Fibroblast of lung (primary cell): Measurements from ENCODE around the gene MSI2. TPM values are rescaled to one million over a fixed set of nuclear protein-coding genes. Genes with fewer than 3 reads are reported as not detected.

Experiments used
- DNase-seq, 2 donors: peaks; one replicate each; pipeline versions ENCODE4 v3.0.0 to v3.0.0-alpha.2; 2010; ENCODE audit warnings: low read depth in 2 of 2
- H2AFZ ChIP-seq: 2 replicates; pipeline ENCODE4 v1.5.1; 2012; ENCODE audit warnings: low read length, control low read depth, inconsistent platforms
- H3K27ac ChIP-seq: 2 replicates; pipeline ENCODE4 v1.5.1; 2011; ENCODE audit warnings: low read length, control low read depth; ENCODE audit not compliant: insufficient read depth
- H3K27me3 ChIP-seq: 2 replicates; pipeline ENCODE4 v1.5.1; 2011; ENCODE audit warnings: mild to moderate bottlenecking, low read length; ENCODE audit not compliant: control insufficient read depth, insufficient read depth
- H3K36me3 ChIP-seq: 2 replicates; pipeline ENCODE4 v1.5.1; 2011; ENCODE audit warnings: low read length; ENCODE audit not compliant: control insufficient read depth, insufficient read depth
- H3K4me1 ChIP-seq: 2 replicates; pipeline ENCODE4 v1.5.1; 2011; ENCODE audit warnings: low read length; ENCODE audit not compliant: control insufficient read depth, insufficient read depth; ENCODE audit errors: extremely low read depth
- H3K4me2 ChIP-seq: 2 replicates; pipeline ENCODE4 v1.5.1; 2011; ENCODE audit warnings: low read length, control low read depth; ENCODE audit not compliant: insufficient read depth; ENCODE audit errors: extremely low read depth
- H3K4me3 ChIP-seq, 4 experiments: fragments of 200-600 bp in 1 of 4; sonication (generic) in 1 of 4; replicated peaks in 1 of 4; 2 replicates each; pipeline ENCODE4 v1.5.1; 2011 to 2016; ENCODE audit warnings: low read length in 4 of 4, low read depth in 3 of 4, mild to moderate bottlenecking in 3 of 4, control low read depth in 2 of 4, inconsistent platforms in 1 of 4, mixed read lengths in 1 of 4; ENCODE audit not compliant: insufficient read depth in 1 of 4; ENCODE audit errors: control extremely low read depth in 1 of 4
- H3K79me2 ChIP-seq: 2 replicates; pipeline ENCODE4 v1.5.1; 2012; ENCODE audit warnings: mild to moderate bottlenecking, low read length, inconsistent platforms; ENCODE audit not compliant: control insufficient read depth, insufficient read depth
- H3K9ac ChIP-seq: 2 replicates; pipeline ENCODE4 v1.5.1; 2011; ENCODE audit warnings: mild to moderate bottlenecking, low read length, control low read depth; ENCODE audit not compliant: insufficient read depth
- H3K9me3 ChIP-seq: 2 replicates; pipeline ENCODE4 v1.5.1; 2012; ENCODE audit warnings: low read depth, low read length; ENCODE audit not compliant: control insufficient read depth, insufficient read depth
- H4K20me1 ChIP-seq: 2 replicates; pipeline ENCODE4 v1.5.1; 2011; ENCODE audit warnings: low read length; ENCODE audit not compliant: control insufficient read depth, insufficient read depth; ENCODE audit errors: extremely low read depth
- CTCF ChIP-seq, 2 donors: IDR thresholded peaks in 1 of 2; conservative IDR thresholded peaks in 1 of 2; 1 replicate in 1 of 2; 2 replicates in 1 of 2; pipeline ENCODE4 v1.5.1; 2011 to 2012; ENCODE audit warnings: low read length in 2 of 2, control low read depth in 1 of 2, inconsistent platforms in 1 of 2, low read depth in 1 of 2, mild to moderate bottlenecking in 1 of 2
- EZH2 ChIP-seq: IDR thresholded peaks from 2 replicates; pipeline ENCODE4 v1.5.1; 2012; ENCODE audit warnings: low read length, control low read depth, mild to moderate bottlenecking; ENCODE audit errors: missing control alignments
- polyA plus RNA-seq, 2 donors: library from polyadenylated mRNA; depleted of rRNA in 1 of 2; stranded (reverse) in 1 of 2; unstranded in 1 of 2; fragments of >200 nt; gene quantifications; 2 replicates each; pipeline ENCODE4 v1.2.1, GENCODE V29; 2011 to 2012; ENCODE audit warnings: missing spikeins in 1 of 2
- total RNA-seq: library from RNA; depleted of rRNA; stranded (reverse); fragments of >200 nt; gene quantifications from 2 replicates; pipeline ENCODE4 v1.2.1, GENCODE V29; 2014

Gene MSI2
- total and polyA plus RNA-seq, 2 donors (not counting 1 experiment from before 2014, with no cell fraction given), result 6.8 to 14.2 TPM

GRCh38 chr17:57330587-57330986 is 74.3 kb downstream of the MSI2 start:
- Histone ChIP-seq H3K4me2 (no peak overlapping the region), H3K79me2 (no peaks in the 10 kb centered on the region), H2AFZ (no peak overlapping the region), H4K20me1 (no peaks in the 10 kb centered on the region), H3K27me3 (no peaks in the 10 kb centered on the region), H3K4me3 (no peak overlapping the region), H3K9me3 (no peaks in the 10 kb centered on the region), H3K36me3 (no peaks in the 10 kb centered on the region), H3K4me1 (no peaks in the 10 kb centered on the region), H3K9ac (no peak overlapping the region), H3K27ac (no peak overlapping the region)
- DNase-seq, result no peak
- TF ChIP-seq CTCF (conservative IDR thresholded peaks at IDR 0.05 in 1 of 2, IDR thresholded peaks at IDR 0.05 in 1 of 2; ENCODE audit: low read depth in 1 of 2, low read length in 2 of 2), result no peak
- TF ChIP-seq EZH2, result no peak

GRCh38 chr17:57331423-57331822 is 75.1 kb downstream of the MSI2 start:
- Histone ChIP-seq H3K36me3 (no peaks in the 10 kb centered on the region), H3K9ac (no peak overlapping the region), H3K4me1 (no peaks in the 10 kb centered on the region), H3K79me2 (no peaks in the 10 kb centered on the region), H3K9me3 (no peaks in the 10 kb centered on the region), H3K27ac (no peak overlapping the region), H3K4me2 (no peak overlapping the region), H4K20me1 (no peaks in the 10 kb centered on the region), H3K4me3 (no peak overlapping the region), H3K27me3 (no peaks in the 10 kb centered on the region), H2AFZ (no peak overlapping the region)
- TF ChIP-seq EZH2 (no peak), CTCF (conservative IDR thresholded peaks at IDR 0.05 in 1 of 2, IDR thresholded peaks at IDR 0.05 in 1 of 2; ENCODE audit: low read depth in 1 of 2, low read length in 2 of 2) (no peak)
- DNase-seq, result no peak

- Histone ChIP-seq H3K9ac (no peak overlapping the region), H4K20me1 (no peaks in the 10 kb centered on the region), H3K79me2 (no peaks in the 10 kb centered on the region), H3K36me3 (no peaks in the 10 kb centered on the region), H3K27me3 (no peaks in the 10 kb centered on the region), H3K9me3 (no peaks in the 10 kb centered on the region), H3K4me1 (no peaks in the 10 kb centered on the region), H2AFZ (no peak overlapping the region), H3K27ac (no peak overlapping the region), H3K4me2 (no peak overlapping the region), H3K4me3 (no peak overlapping the region)
- DNase-seq, result no peak
- TF ChIP-seq CTCF (conservative IDR thresholded peaks at IDR 0.05 in 1 of 2, IDR thresholded peaks at IDR 0.05 in 1 of 2; ENCODE audit: low read depth in 1 of 2, low read length in 2 of 2) (no peak), EZH2 (no peak)
Measured at GRCh38 chr17:57332501-57332900, 76.2 kb downstream of the MSI2 start.
